IPS DF 4.7 (cell line): ENCODE data around the gene WDR5.

Experiments
- DNase-seq: peaks from one replicate; pipeline ENCODE4 v3.0.0-alpha.2; 2013; ENCODE audit warnings: low spot score; ENCODE audit errors: extremely low read depth

The WDR5 gene

DNA sequence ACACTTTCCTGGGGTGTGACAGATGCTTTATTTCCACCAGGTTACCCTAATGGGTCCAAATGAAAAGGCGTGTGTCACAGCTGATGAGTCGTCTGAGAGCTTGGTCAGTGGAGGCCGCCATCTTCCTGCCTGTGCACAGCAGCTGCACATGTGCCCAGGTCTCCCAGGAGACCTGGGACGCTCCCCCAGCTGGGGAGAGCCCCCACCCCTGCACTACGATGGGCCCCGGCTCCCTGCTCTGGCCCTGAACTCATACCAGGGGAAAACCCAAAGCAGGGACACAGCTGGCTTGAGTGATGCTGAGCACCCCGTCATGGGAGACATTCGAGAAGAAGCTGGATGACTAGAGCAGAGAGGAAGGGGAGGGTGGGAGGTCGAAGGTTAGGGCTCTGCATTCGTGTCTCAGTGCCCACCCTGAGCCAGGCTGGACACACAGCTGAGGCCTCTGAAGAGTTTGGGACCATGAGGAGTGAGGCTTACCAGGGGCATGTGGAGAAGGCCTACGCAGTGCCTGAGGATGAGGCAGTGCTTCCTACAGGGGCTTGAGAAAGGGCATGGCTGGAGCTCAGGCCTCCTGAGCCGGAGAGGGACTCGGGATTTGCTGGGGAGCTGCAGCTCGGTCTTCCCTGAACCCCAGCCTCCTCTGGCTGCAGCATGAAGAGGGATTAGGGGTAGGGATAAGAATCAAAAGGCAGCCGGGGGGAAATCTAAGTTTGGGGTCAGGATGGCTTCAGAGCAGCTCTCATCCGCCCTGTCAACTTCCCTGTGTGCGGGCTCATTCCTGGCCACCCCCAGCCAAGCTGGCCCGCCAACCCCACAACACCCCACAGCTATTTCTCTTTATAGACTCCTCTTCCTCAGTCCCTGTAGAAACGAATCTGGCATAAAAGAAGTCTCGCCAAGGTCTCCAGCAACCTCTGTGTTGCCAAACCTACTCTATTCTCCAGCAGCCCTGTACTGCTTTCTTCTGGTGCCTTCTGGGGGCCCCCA lies 70.7 kb downstream of the WDR5 start:
- no peak for DNase-seq

DNA sequence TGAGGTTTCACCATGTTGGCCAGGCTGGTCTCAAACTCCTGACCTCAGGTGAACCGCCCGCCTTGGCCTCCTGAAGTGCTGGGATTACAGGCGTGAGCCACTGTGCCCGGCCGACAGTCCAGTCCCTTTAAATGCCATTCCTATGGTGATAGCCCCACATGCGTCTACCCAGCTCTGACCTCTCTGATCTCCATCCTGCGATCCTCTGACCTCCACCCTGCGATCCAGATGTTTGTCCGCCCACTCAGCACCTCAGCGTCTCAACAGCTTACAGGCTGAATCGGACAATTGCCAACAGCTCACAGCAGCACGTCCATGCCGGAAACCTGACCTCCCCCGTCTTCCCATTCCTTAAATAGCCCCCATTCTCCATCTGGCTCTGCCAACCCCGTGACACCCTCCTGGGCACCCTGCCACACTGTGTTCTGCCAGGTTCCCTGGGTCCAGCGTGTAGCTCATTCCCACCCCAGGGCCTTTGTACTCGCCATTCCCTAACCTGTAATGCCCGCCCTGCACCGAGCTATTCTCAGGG lies 72.5 kb downstream of the WDR5 start:
- no peak for DNase-seq

DNA sequence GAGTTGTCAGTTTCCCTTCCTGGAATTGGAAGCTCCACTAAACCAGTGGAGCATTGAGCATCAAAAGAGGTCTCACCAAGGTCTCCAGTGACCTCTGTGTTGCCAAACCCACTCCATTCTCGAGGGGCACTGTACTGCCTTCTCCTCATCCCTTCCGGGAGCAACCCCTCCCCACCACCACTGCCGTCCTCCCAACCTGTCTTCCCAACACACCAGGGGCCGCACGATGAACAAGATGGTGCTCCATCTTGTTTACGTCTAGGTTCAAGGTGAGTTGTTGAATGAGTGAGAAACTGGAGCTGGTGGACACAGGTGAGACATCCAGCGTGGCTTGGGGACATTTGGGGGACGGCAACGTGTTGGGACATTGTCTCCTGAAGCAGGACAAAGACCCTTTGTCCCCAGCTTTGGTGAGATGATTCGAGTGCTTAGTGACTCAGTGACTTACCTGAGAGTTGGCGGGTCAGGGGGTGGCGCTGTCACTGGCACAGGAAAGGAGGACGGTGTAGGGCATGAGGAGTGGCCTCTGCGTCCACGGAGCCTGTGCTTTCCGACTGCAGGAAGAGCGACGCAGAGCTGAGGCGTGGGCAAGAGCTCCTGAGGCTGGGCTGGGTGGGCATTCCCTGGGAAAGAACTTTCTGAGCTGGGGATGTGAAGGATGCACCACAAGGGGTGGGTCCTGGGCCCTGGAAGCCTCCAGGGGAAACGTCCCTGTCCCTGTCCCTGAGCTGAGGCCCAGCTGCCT lies 73.3 kb downstream of the WDR5 start:
- DNase-seq: no peak
